H9 (cell line): ENCODE data around the gene GNA12. TPM values are rescaled to one million over a fixed set of nuclear protein-coding genes. Genes with fewer than 3 reads are reported as not detected.

Source experiments
- DNase-seq: peaks from one replicate; pipeline ENCODE4 v3.0.0-alpha.2; 2017
- H2AFZ ChIP-seq: one replicate; pipeline ENCODE4 v1.6.1; 2013; ENCODE audit warnings: mild to moderate bottlenecking, low read length, control low read depth, moderate library complexity
- H2AK5ac ChIP-seq: 2 replicates; pipeline ENCODE4 v1.6.1; 2013; ENCODE audit warnings: low read length, control low read depth, mixed read lengths; ENCODE audit not compliant: insufficient read length
- H2BK120ac ChIP-seq: one replicate; pipeline ENCODE4 v1.6.1; 2013; ENCODE audit warnings: low read depth, mild to moderate bottlenecking, low read length, control low read depth, inconsistent platforms; ENCODE audit not compliant: poor library complexity, severe bottlenecking
- H2BK12ac ChIP-seq: 2 replicates; pipeline ENCODE4 v1.6.1; 2013; ENCODE audit warnings: low read length, control low read depth, mixed read lengths, low read depth; ENCODE audit not compliant: insufficient read length
- H2BK15ac ChIP-seq: 2 replicates; pipeline ENCODE4 v1.6.1; 2013; ENCODE audit warnings: low read depth, low read length, control low read depth
- H2BK20ac ChIP-seq: one replicate; pipeline ENCODE4 v1.6.1; 2013; ENCODE audit warnings: low read depth, mild to moderate bottlenecking, low read length, control low read depth, inconsistent platforms; ENCODE audit not compliant: poor library complexity, severe bottlenecking
- H2BK5ac ChIP-seq: 2 replicates; pipeline ENCODE4 v1.6.1; 2013; ENCODE audit warnings: low read length, control low read depth, mixed read lengths; ENCODE audit not compliant: insufficient read length
- H3K14ac ChIP-seq: 2 replicates; pipeline ENCODE4 v1.6.1; 2013; ENCODE audit warnings: low read length, control low read depth; ENCODE audit not compliant: insufficient read depth
- H3K18ac ChIP-seq: 2 replicates; pipeline ENCODE4 v1.6.1; 2013; ENCODE audit warnings: low read depth, mild to moderate bottlenecking, mixed read lengths, low read length, control low read depth; ENCODE audit not compliant: insufficient read length
- H3K23ac ChIP-seq: 2 replicates; pipeline ENCODE4 v1.6.1; 2013; ENCODE audit warnings: low read length, control low read depth, mixed read lengths, low read depth; ENCODE audit not compliant: insufficient read length
- H3K23me2 ChIP-seq: 2 replicates; pipeline ENCODE4 v1.6.1; 2013; ENCODE audit warnings: low read depth, mild to moderate bottlenecking, mixed read lengths, low read length, control low read depth; ENCODE audit not compliant: insufficient read length, poor library complexity, severe bottlenecking
- H3K27ac ChIP-seq: 2 replicates; pipeline ENCODE4 v1.5.1; 2013; ENCODE audit warnings: low read length, control low read depth, mixed read lengths, low read depth; ENCODE audit not compliant: insufficient read length
- H3K27me3 ChIP-seq: 2 replicates; pipeline ENCODE4 v1.6.1; 2013; ENCODE audit warnings: low read length, control low read depth, inconsistent platforms; ENCODE audit not compliant: insufficient read depth
- H3K4ac ChIP-seq: 2 replicates; pipeline ENCODE4 v1.6.1; 2013; ENCODE audit warnings: low read depth, mild to moderate bottlenecking, control low read depth, inconsistent platforms, low read length, moderate library complexity
- H3K4me1 ChIP-seq: 2 replicates; pipeline ENCODE4 v1.6.1; 2013; ENCODE audit warnings: low read length, control low read depth, inconsistent platforms; ENCODE audit not compliant: insufficient read depth
- H3K4me2 ChIP-seq: 2 replicates; pipeline ENCODE4 v1.6.1; 2013; ENCODE audit warnings: low read length, control low read depth, mixed read lengths; ENCODE audit not compliant: insufficient read length, insufficient read depth
- H3K56ac ChIP-seq: 2 replicates; pipeline ENCODE4 v1.6.1; 2013; ENCODE audit warnings: low read depth, mild to moderate bottlenecking, mixed read lengths, low read length, control low read depth; ENCODE audit not compliant: insufficient read length
- H3K79me1 ChIP-seq: 2 replicates; pipeline ENCODE4 v1.6.1; 2013; ENCODE audit warnings: low read depth, mild to moderate bottlenecking, moderate library complexity, low read length, control low read depth, inconsistent platforms; ENCODE audit not compliant: insufficient read depth, poor library complexity, severe bottlenecking
- H3K79me2 ChIP-seq: 2 replicates; pipeline ENCODE4 v1.6.1; 2013; ENCODE audit warnings: low read length, control low read depth, inconsistent platforms; ENCODE audit not compliant: insufficient read depth
- H3K9ac ChIP-seq: 2 replicates; pipeline ENCODE4 v1.6.1; 2013; ENCODE audit warnings: low read length, control low read depth, mixed read lengths; ENCODE audit not compliant: insufficient read length; ENCODE audit errors: extremely low read depth
- H3K9me3 ChIP-seq: one replicate; pipeline ENCODE4 v1.6.1; 2013; ENCODE audit warnings: low read depth, low read length, inconsistent platforms; ENCODE audit not compliant: control insufficient read depth
- H3T11ph ChIP-seq: one replicate; pipeline ENCODE4 v1.6.1; 2013; ENCODE audit warnings: mild to moderate bottlenecking, low read length, control low read depth, inconsistent platforms
- H4K20me1 ChIP-seq: one replicate; pipeline ENCODE4 v1.6.1; 2013; ENCODE audit not compliant: control insufficient read depth, insufficient read length, insufficient read depth
- H4K5ac ChIP-seq: 2 replicates; pipeline ENCODE4 v1.6.1; 2013; ENCODE audit warnings: low read depth, mild to moderate bottlenecking, mixed read lengths, low read length, control low read depth; ENCODE audit not compliant: insufficient read length
- H4K8ac ChIP-seq: replicated peaks from 2 replicates; pipeline ENCODE4 v1.6.1; 2013; ENCODE audit warnings: low read length, control low read depth, mixed read lengths, low read depth; ENCODE audit not compliant: insufficient read length
- H4K91ac ChIP-seq: 2 replicates; pipeline ENCODE4 v1.6.1; 2013; ENCODE audit warnings: low read depth, mild to moderate bottlenecking, moderate library complexity, mixed read lengths, low read length, control low read depth; ENCODE audit not compliant: insufficient read length
- H3K27ac Mint-ChIP-seq, 3 experiments: 2 replicates in 2 of 3; 3 replicates in 1 of 3; pipeline ENCODE4 v1.8.0; 2020 to 2021; ENCODE audit warnings: mixed read lengths in 3 of 3, mild to moderate bottlenecking in 1 of 3, moderate library complexity in 1 of 3
- H3K27me3 Mint-ChIP-seq: 2 replicates; pipeline ENCODE4 v1.8.0; 2021; ENCODE audit warnings: low read depth, mild to moderate bottlenecking, moderate library complexity, mixed read lengths
- H3K36me3 Mint-ChIP-seq, 3 experiments: 2 replicates in 2 of 3; 3 replicates in 1 of 3; pipeline ENCODE4 v1.8.0; 2020 to 2021; ENCODE audit warnings: low read depth in 3 of 3, mixed read lengths in 3 of 3; ENCODE audit not compliant: insufficient read depth in 1 of 3
- H3K4me1 Mint-ChIP-seq, 2 experiments: 2 replicates each; pipeline ENCODE4 v1.8.0; 2020; ENCODE audit warnings: mixed read lengths in 2 of 2
- H3K4me3 Mint-ChIP-seq, 2 experiments: 2 replicates in 1 of 2; 3 replicates in 1 of 2; pipeline ENCODE4 v1.8.0; 2020 to 2021; ENCODE audit warnings: mild to moderate bottlenecking in 2 of 2, mixed read lengths in 2 of 2, moderate library complexity in 1 of 2
- H3K9me3 Mint-ChIP-seq, 2 experiments: 2 replicates in 1 of 2; 3 replicates in 1 of 2; pipeline ENCODE4 v1.8.0; 2020; ENCODE audit warnings: mild to moderate bottlenecking in 2 of 2, mixed read lengths in 2 of 2, moderate library complexity in 1 of 2
- CTCF ChIP-seq: fragments of 200-600 bp; sonication (generic); conservative IDR thresholded peaks from 3 replicates; pipeline ENCODE4 v1.8.0; 2021; ENCODE audit warnings: antibody characterized with exemption, mild to moderate bottlenecking
- WGBS: extraction: QIAGEN DNeasy Blood & Tissue Kit; methylation state at CpG from one replicate; pipeline ENCODE4 v1.1.7; 2013; ENCODE audit warnings: missing lambda C conversion rate, low lambda C conversion rate, mixed read lengths; ENCODE audit not compliant: insufficient read length; ENCODE audit errors: extremely low coverage; 5-methylcytosine and 5-hydroxymethylcytosine counted together
- total RNA-seq: library from RNA; stranded (reverse); gene quantifications from 2 replicates; pipeline ENCODE4 v1.2.1, GENCODE V29; 2021

Gene GNA12
- total RNA-seq, 1 experiment from 2014 or later = 60.2 TPM

GRCh38 chr7:2710286-2710655, 133.8 kb downstream of the GNA12 start:
- no peak overlapping the region for H2BK5ac ChIP-seq
- H3T11ph ChIP-seq = no peak overlapping the region
- H2BK120ac ChIP-seq = no peak overlapping the region
- no peaks in the 10 kb centered on the region for H3K4me1 ChIP-seq
- no peak overlapping the region for H3K56ac ChIP-seq
- no peak overlapping the region for H3K23ac ChIP-seq
- Mint-ChIP-seq H3K36me3 (peaks cover 4 to 18% (median 16%) of the 10 kb centered on the region in 3 experiments), H3K27ac (no peak overlapping the region), H3K4me3 (no peak overlapping the region; a peak in 1 of 5 replicates), H3K4me1 (peaks cover 17 to 20% of the 10 kb centered on the region in 2 experiments), H3K27me3 (peaks cover 1% of the 10 kb centered on the region), H3K9me3 (no peaks in the 10 kb centered on the region; a peak in 1 of 5 replicates)
- no peaks in the 10 kb centered on the region for H3K27me3 ChIP-seq
- no peaks in the 10 kb centered on the region for H3K9me3 ChIP-seq
- H2AK5ac ChIP-seq = no peak overlapping the region
- DNase-seq = no peak
- no peak overlapping the region for H2BK20ac ChIP-seq
- H3K18ac ChIP-seq = no peak overlapping the region
- no peak overlapping the region for H3K4me2 ChIP-seq
- no peak overlapping the region for H2AFZ ChIP-seq
- H3K14ac ChIP-seq = no peak overlapping the region
- no peaks in the 10 kb centered on the region for H4K20me1 ChIP-seq
- H2BK15ac ChIP-seq = no peak overlapping the region
- no peak overlapping the region for H3K27ac ChIP-seq
- TF ChIP-seq CTCF = no peak
- H3K79me1 ChIP-seq = no peaks in the 10 kb centered on the region
- no peak overlapping the region for H4K8ac ChIP-seq
- H3K9ac ChIP-seq = no peak overlapping the region
- no CpG with 5 or more reads among the region's 11 CpGs for WGBS
- H3K23me2 ChIP-seq = no peaks in the 10 kb centered on the region
- no peaks in the 10 kb centered on the region for H3K79me2 ChIP-seq
- H2BK12ac ChIP-seq = no peak overlapping the region
- H3K4ac ChIP-seq = no peak overlapping the region
- H4K5ac ChIP-seq = no peak overlapping the region
- no peak overlapping the region for H4K91ac ChIP-seq
